Uterus (tissue), 2 donors: Measurements from ENCODE around the gene APOB.

Source experiments
- CTCF ChIP-seq, 4 experiments: fragments of 200-600 bp in 2 of 4; fragments of 450-650 bp in 2 of 4; sonication (generic) in 2 of 4; IDR thresholded peaks; one replicate each; pipeline ENCODE4 v1.5.1; 2016 to 2019; ENCODE audit warnings: antibody characterized with exemption in 4 of 4, mild to moderate bottlenecking in 2 of 4, moderate library complexity in 1 of 4
- POLR2A ChIP-seq, 2 donors: fragments of 450-650 bp; IDR thresholded peaks; one replicate each; pipeline ENCODE4 v1.6.1; 2016; ENCODE audit warnings: antibody characterized with exemption in 2 of 2, mild to moderate bottlenecking in 1 of 2, moderate library complexity in 1 of 2

- TF ChIP-seq CTCF (IDR thresholded peaks at IDR 0.05): no peak
- no peak for TF ChIP-seq POLR2A (IDR thresholded peaks at IDR 0.05)
Measured at GRCh38 chr2:21011876-21012556, 31.9 kb downstream of the APOB start.
